ENCODE results near the gene DSP.

DNA sequence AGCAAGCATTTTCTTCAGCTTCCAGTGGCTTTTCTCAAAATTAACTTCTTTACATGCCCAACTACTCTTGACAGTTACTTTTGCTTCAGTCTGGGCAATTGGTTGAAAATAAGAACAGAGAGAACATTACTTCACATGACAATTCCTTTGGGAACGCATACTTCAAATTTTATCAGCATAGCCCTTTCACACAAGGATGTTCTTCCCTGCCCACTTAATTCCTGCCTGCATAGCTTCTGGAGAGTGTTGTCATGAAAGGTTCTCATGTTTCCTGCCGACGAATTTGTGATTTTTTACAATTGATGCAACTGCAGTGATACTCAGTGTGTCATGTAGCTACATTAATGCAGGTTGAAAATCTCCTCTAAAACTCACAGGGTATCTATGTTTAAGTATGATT lies 26.6 kb downstream of the DSP start:
- TF ChIP-seq, protein P1, sequence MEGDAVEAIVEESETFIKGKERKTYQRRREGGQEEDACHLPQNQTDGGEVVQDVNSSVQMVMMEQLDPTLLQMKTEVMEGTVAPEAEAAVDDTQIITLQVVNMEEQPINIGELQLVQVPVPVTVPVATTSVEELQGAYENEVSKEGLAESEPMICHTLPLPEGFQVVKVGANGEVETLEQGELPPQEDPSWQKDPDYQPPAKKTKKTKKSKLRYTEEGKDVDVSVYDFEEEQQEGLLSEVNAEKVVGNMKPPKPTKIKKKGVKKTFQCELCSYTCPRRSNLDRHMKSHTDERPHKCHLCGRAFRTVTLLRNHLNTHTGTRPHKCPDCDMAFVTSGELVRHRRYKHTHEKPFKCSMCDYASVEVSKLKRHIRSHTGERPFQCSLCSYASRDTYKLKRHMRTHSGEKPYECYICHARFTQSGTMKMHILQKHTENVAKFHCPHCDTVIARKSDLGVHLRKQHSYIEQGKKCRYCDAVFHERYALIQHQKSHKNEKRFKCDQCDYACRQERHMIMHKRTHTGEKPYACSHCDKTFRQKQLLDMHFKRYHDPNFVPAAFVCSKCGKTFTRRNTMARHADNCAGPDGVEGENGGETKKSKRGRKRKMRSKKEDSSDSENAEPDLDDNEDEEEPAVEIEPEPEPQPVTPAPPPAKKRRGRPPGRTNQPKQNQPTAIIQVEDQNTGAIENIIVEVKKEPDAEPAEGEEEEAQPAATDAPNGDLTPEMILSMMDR (IDR thresholded peaks at IDR 0.05; ENCODE audit: poor library complexity, severe bottlenecking) = no peak
- no peak for TF ChIP-seq EP300 (conservative IDR thresholded peaks at IDR 0.05; ENCODE audit: poor library complexity, severe bottlenecking)
- TF ChIP-seq SMC3 (conservative IDR thresholded peaks at IDR 0.05; ENCODE audit: poor library complexity) = no peak
- no peak for TF ChIP-seq EZH2 (IDR thresholded peaks at IDR 0.05; ENCODE audit: borderline replicate concordance, insufficient read depth, low read length, poor library complexity, severe bottlenecking)
- TF ChIP-seq POLR2AphosphoS5 (IDR thresholded peaks at IDR 0.05) = no peak
- no peak for TF ChIP-seq RAD21 (conservative IDR thresholded peaks at IDR 0.05)

Data from neural cell (in vitro differentiated cells).